Activated naive CD4-positive, alpha-beta T cell treated with anti-CD3 and anti-CD28 coated beads, Interleukin-2, amount 50 U/mL, for 72 hours (primary cell): ENCODE data around the gene SPATS2. TPM values are rescaled to one million over a fixed set of nuclear protein-coding genes. Genes with fewer than 3 reads are reported as not detected.

Source experiments
- ATAC-seq, 2 donors: fragments of 150-1000 bp; cut with Tn5 transposase; 2 replicates each; pipeline ENCODE4 v1.10.0; 2021; ENCODE audit warnings: mild to moderate bottlenecking in 2 of 2, moderate library complexity in 2 of 2
- DNase-seq, 2 donors: peaks; one replicate each; pipeline ENCODE4 v3.0.0; 2021 to 2022; ENCODE audit warnings: low spot score in 2 of 2
- H3K27ac Mint-ChIP-seq, 2 donors: one replicate each; pipeline ENCODE4 v1.8.0; 2022; ENCODE audit warnings: mild to moderate bottlenecking in 2 of 2, mixed read lengths in 2 of 2
- H3K36me3 Mint-ChIP-seq, 2 donors: one replicate each; pipeline ENCODE4 v1.8.0; 2022; ENCODE audit warnings: mixed read lengths in 2 of 2
- H3K9me3 Mint-ChIP-seq, 2 donors: one replicate each; pipeline ENCODE4 v1.8.0; 2022; ENCODE audit warnings: mixed read lengths in 2 of 2
- total RNA-seq, 2 donors: library from RNA; stranded (reverse); gene quantifications; one replicate each; pipeline ENCODE4 v1.2.3, GENCODE V29; 2022

SPATS2 gene
- total RNA-seq, 2 donors from 2014 or later: 14.3 to 20.8 TPM

- ATAC-seq (no peak), DNase-seq (no peak)
- Mint-ChIP-seq H3K9me3 (no peaks in the 10 kb centered on the region), H3K27ac (peak overlapping the region in 1 of 2 donors; percentile 85), H3K36me3 (no peaks in the 10 kb centered on the region)
These were observed 189.3 kb downstream of the SPATS2 start for GRCh38 chr12:49556391-49557186.

GRCh38 chr12:49557187-49557916, 190.1 kb downstream of the SPATS2 start:
- ATAC-seq: no peak
- no peaks in the 10 kb centered on the region for H3K9me3 Mint-ChIP-seq
- no peak overlapping the region for H3K27ac Mint-ChIP-seq
- H3K36me3 Mint-ChIP-seq: no peaks in the 10 kb centered on the region
- DNase-seq: no peak

GRCh38 chr12:49557917-49558215, 190.6 kb downstream of the SPATS2 start:
- no peak for ATAC-seq
- DNase-seq: no peak
- Mint-ChIP-seq H3K27ac (no peak overlapping the region), H3K9me3 (no peaks in the 10 kb centered on the region), H3K36me3 (no peaks in the 10 kb centered on the region)

GRCh38 chr12:49558526-49558925, 191.3 kb downstream of the SPATS2 start:
- Mint-ChIP-seq H3K27ac (peak overlapping the region in 1 of 2 donors; percentile 87), H3K9me3 (no peaks in the 10 kb centered on the region), H3K36me3 (no peaks in the 10 kb centered on the region)
- ATAC-seq (no peak), DNase-seq (no peak)

- Mint-ChIP-seq H3K9me3 (no peaks in the 10 kb centered on the region), H3K36me3 (no peaks in the 10 kb centered on the region), H3K27ac (peak overlapping the region; percentile 18 to 87)
- ATAC-seq (no peak), DNase-seq (no peak)
These were observed 191.9 kb downstream of the SPATS2 start for GRCh38 chr12:49559011-49559675.

- ATAC-seq: no peak
- no peak for DNase-seq
- Mint-ChIP-seq H3K27ac (peak overlapping the region; percentile 60 to 94), H3K36me3 (no peaks in the 10 kb centered on the region), H3K9me3 (no peaks in the 10 kb centered on the region)
These were observed 193.4 kb downstream of the SPATS2 start for GRCh38 chr12:49560695-49561094.

- no peaks in the 10 kb centered on the region for H3K9me3 Mint-ChIP-seq
- no peak for ATAC-seq
- DNase-seq: no peak
- peaks cover 0 to under 1% of the 10 kb centered on the region in 2 donors for H3K36me3 Mint-ChIP-seq
- peak overlapping the region in 1 of 2 donors; percentile 45 for H3K27ac Mint-ChIP-seq
These were observed 195.0 kb downstream of the SPATS2 start for GRCh38 chr12:49562233-49562632.

GRCh38 chr12:49562831-49563230, 195.6 kb downstream of the SPATS2 start:
- no peak overlapping the region for H3K27ac Mint-ChIP-seq
- peaks cover 5 to 7% of the 10 kb centered on the region in 2 donors for H3K36me3 Mint-ChIP-seq
- ATAC-seq (no peak), DNase-seq (no peak)
- no peaks in the 10 kb centered on the region for H3K9me3 Mint-ChIP-seq

GRCh38 chr12:49563951-49564685, 196.9 kb downstream of the SPATS2 start:
- Mint-ChIP-seq H3K9me3 (no peaks in the 10 kb centered on the region), H3K27ac (peak overlapping the region in 1 of 2 donors; percentile 74), H3K36me3 (peaks cover 16 to 17% of the 10 kb centered on the region in 2 donors)
- no peak for ATAC-seq
- no peak for DNase-seq

- Mint-ChIP-seq H3K9me3 (no peaks in the 10 kb centered on the region), H3K27ac (no peak overlapping the region), H3K36me3 (peaks cover 16 to 17% of the 10 kb centered on the region in 2 donors)
- ATAC-seq (no peak), DNase-seq (no peak)
These were observed 197.6 kb downstream of the SPATS2 start for GRCh38 chr12:49564686-49565405.

GRCh38 chr12:49565406-49566265, 198.4 kb downstream of the SPATS2 start:
- peaks cover 16 to 17% of the 10 kb centered on the region in 2 donors for H3K36me3 Mint-ChIP-seq
- H3K9me3 Mint-ChIP-seq: no peaks in the 10 kb centered on the region
- no peak for DNase-seq
- H3K27ac Mint-ChIP-seq: peak overlapping the region in 1 of 2 donors; percentile 91
- no peak for ATAC-seq

GRCh38 chr12:49566361-49566760, 199.1 kb downstream of the SPATS2 start:
- DNase-seq: no peak
- H3K9me3 Mint-ChIP-seq: no peaks in the 10 kb centered on the region
- H3K36me3 Mint-ChIP-seq: peaks cover 16 to 17% of the 10 kb centered on the region in 2 donors
- no peak for ATAC-seq
- no peak overlapping the region for H3K27ac Mint-ChIP-seq

- DNase-seq: no peak
- peaks cover 16 to 17% of the 10 kb centered on the region in 2 donors for H3K36me3 Mint-ChIP-seq
- ATAC-seq: peak; percentile 7 to 17
- H3K9me3 Mint-ChIP-seq: no peaks in the 10 kb centered on the region
- H3K27ac Mint-ChIP-seq: peak overlapping the region; percentile 96 to 100
These were observed 200.0 kb downstream of the SPATS2 start for GRCh38 chr12:49567302-49567610.

- DNase-seq: peak; percentile 90
- peak; percentile 94 to 95 for ATAC-seq
- no peaks in the 10 kb centered on the region for H3K9me3 Mint-ChIP-seq
- peaks cover 16 to 17% of the 10 kb centered on the region in 2 donors for H3K36me3 Mint-ChIP-seq
- H3K27ac Mint-ChIP-seq: peak within 1 kb of the TSS; percentile 96 to 100
These were observed 200.6 kb downstream of the SPATS2 start, which contains the start of gene MCRS1 for GRCh38 chr12:49567611-49568441. Gene MCRS1, minus strand, starts transcription at chr12:49568142. Its CDS starts 1,411 bp downstream, at chr12:49566731.
